Mesodermal cell (in vitro differentiated cells): ENCODE results near the gene C19orf53.

Experiments
- H3K27ac ChIP-seq: 2 replicates; pipeline ENCODE4 v1.7.0; 2013; ENCODE audit warnings: mild to moderate bottlenecking, low read depth, low read length, moderate library complexity; ENCODE audit not compliant: severe bottlenecking
- H3K36me3 ChIP-seq: 2 replicates; pipeline ENCODE4 v1.7.1; 2013; ENCODE audit warnings: mild to moderate bottlenecking, low read length, moderate library complexity; ENCODE audit not compliant: control insufficient read depth, insufficient read depth
- H3K4me1 ChIP-seq: one replicate; pipeline ENCODE4 v1.7.1; 2013; ENCODE audit warnings: mild to moderate bottlenecking, low read length; ENCODE audit not compliant: insufficient read depth, control insufficient read depth, poor library complexity, severe bottlenecking
- H3K4me3 ChIP-seq: 2 replicates; pipeline ENCODE4 v1.7.0; 2013; ENCODE audit warnings: low read length, control low read depth, mild to moderate bottlenecking; ENCODE audit not compliant: insufficient read depth, poor library complexity, severe bottlenecking; ENCODE audit errors: extremely low read depth
- H3K9me3 ChIP-seq: 2 replicates; pipeline ENCODE4 v1.7.1; 2013; ENCODE audit warnings: mild to moderate bottlenecking, low read length, moderate library complexity; ENCODE audit not compliant: control insufficient read depth
- WGBS, 2 experiments: methylation state at CpG; one replicate each; pipeline ENCODE4 v1.1.5; 2013; ENCODE audit warnings: missing lambda C conversion rate in 2 of 2; ENCODE audit not compliant: insufficient coverage in 2 of 2; 5-methylcytosine and 5-hydroxymethylcytosine counted together

C19orf53 gene

GRCh38 chr19:13796301-13797057 lies 22.2 kb downstream of the C19orf53 start:
- H3K4me3 ChIP-seq: peak overlapping the region; percentile 82
- peaks cover 22% of the 10 kb centered on the region for H3K36me3 ChIP-seq
- 53 to 55% methylated on average over 5 to 12 of the region's 12 CpGs for WGBS, 2 experiments
- no peaks in the 10 kb centered on the region for H3K9me3 ChIP-seq
- no peak overlapping the region for H3K27ac ChIP-seq
- peaks cover 7% of the 10 kb centered on the region for H3K4me1 ChIP-seq

- Histone ChIP-seq H3K4me3 (peak overlapping the region; percentile 82), H3K27ac (no peak overlapping the region), H3K9me3 (no peaks in the 10 kb centered on the region), H3K36me3 (peaks cover 23% of the 10 kb centered on the region), H3K4me1 (peaks cover 7% of the 10 kb centered on the region)
- WGBS, 2 experiments: 85 to 89% methylated on average over 2 of the region's 4 CpGs
These were observed 22.8 kb downstream of the C19orf53 start for GRCh38 chr19:13797058-13797440.

GRCh38 chr19:13797870-13798269 lies 23.6 kb downstream of the C19orf53 start:
- Histone ChIP-seq H3K36me3 (peaks cover 23% of the 10 kb centered on the region), H3K4me1 (peaks cover 7% of the 10 kb centered on the region), H3K27ac (no peak overlapping the region), H3K4me3 (no peak overlapping the region), H3K9me3 (no peaks in the 10 kb centered on the region)
- 92 to 100% methylated on average over 7 of the region's 7 CpGs for WGBS, 2 experiments

GRCh38 chr19:13799669-13800068 lies 25.4 kb downstream of the C19orf53 start:
- 97% methylated on average over 16 to 20 of the region's 22 CpGs for WGBS, 2 experiments
- Histone ChIP-seq H3K27ac (no peak overlapping the region), H3K4me1 (peaks cover 7% of the 10 kb centered on the region), H3K36me3 (peaks cover 29% of the 10 kb centered on the region), H3K4me3 (no peak overlapping the region), H3K9me3 (no peaks in the 10 kb centered on the region)

GRCh38 chr19:13803038-13803437 lies 28.8 kb downstream of the C19orf53 start:
- no peaks in the 10 kb centered on the region for H3K4me1 ChIP-seq
- 95 to 96% methylated on average over 5 to 6 of the region's 9 CpGs for WGBS, 2 experiments
- H3K27ac ChIP-seq: no peak overlapping the region
- no peak overlapping the region for H3K4me3 ChIP-seq
- H3K36me3 ChIP-seq: peaks cover 60% of the 10 kb centered on the region
- no peaks in the 10 kb centered on the region for H3K9me3 ChIP-seq

DNA sequence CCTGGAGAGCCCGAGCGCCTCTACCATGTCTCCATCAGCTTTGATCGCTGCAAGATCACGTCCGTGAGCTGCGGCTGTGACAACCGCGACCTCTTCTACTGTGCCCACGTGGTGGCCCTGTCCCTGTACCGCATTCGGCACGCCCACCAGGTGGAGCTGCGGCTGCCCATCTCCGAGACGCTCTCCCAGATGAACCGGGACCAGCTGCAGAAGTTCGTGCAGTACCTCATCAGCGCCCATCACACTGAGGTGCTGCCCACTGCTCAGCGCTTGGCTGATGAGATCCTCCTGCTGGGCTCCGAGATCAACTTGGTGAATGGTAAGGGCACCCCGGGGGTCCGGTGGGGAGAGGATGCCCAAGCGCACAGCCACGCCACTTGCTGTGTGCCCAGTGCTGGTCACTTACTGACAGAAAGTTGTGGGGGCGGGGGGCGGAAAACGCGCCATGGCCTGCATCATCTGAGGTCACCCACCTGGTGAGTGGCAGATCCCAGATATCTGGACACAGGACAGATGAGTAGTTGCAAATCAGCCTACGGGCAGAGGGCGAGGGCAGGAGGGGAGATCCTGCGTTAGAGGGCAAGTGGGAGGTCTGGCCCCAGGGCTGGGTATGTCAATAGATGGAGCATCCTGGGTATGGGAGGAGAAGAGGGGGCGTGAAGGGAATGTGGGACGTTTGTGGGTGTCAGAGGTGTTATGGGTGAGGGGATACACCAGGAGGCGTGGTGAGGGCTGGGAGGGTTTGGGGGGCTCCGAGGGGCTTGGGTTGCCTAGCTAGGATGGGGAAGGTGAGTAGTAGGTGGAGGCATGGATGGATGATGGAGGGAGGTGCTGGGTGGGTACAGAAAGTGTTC lies 30.8 kb downstream of the C19orf53 start:
- peaks cover 66% of the 10 kb centered on the region for H3K36me3 ChIP-seq
- no peaks in the 10 kb centered on the region for H3K9me3 ChIP-seq
- no peaks in the 10 kb centered on the region for H3K4me1 ChIP-seq
- H3K27ac ChIP-seq: no peak overlapping the region
- H3K4me3 ChIP-seq: no peak overlapping the region
- WGBS, 2 experiments: 78% methylated on average over 31 to 33 of the region's 35 CpGs

DNA sequence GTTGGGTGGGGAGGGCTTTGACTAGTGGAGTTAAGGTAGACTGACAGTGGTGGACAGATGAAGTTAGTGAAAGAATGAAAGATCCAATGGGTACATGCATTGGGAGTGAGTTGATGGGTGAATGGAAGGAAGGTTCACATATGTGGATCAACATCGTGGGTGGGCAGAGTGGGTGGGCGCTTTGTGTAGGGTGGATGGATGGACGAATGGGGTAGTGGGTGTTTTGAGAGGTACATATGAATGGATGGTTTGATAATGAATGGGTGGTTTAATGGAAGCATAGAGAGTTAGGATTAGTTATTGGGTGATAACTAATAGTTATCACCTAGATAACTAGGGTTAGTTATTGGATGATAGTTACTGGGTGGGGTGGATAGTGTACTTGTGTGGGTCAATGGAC lies 32.5 kb downstream of the C19orf53 start:
- no peak overlapping the region for H3K4me3 ChIP-seq
- no peaks in the 10 kb centered on the region for H3K9me3 ChIP-seq
- H3K27ac ChIP-seq: no peak overlapping the region
- 96 to 100% methylated on average over 1 to 3 of the region's 3 CpGs for WGBS, 2 experiments
- H3K4me1 ChIP-seq: no peaks in the 10 kb centered on the region
- H3K36me3 ChIP-seq: peaks cover 66% of the 10 kb centered on the region

GRCh38 chr19:13807421-13808021 lies 33.3 kb downstream of the C19orf53 start:
- H3K36me3 ChIP-seq: peaks cover 71% of the 10 kb centered on the region
- 87 to 90% methylated on average over 1 to 3 of the region's 3 CpGs for WGBS, 2 experiments

DNA sequence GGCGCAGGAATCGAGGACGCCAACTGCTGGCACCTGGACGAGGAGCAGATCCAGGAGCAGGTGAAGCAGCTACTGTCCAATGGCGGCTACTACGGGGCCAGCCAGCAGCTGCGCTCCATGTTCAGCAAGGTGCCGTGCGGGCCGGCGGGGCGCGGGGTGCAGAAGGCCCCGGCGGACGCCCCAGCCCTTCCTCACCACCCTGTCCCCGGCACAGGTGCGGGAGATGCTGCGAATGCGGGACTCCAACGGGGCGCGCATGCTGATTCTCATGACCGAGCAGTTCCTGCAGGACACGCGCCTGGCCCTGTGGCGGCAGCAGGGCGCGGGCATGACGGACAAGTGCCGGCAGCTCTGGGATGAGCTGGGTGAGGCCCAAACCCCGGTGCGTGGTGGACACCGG lies 34.6 kb downstream of the C19orf53 start:
- H3K9me3 ChIP-seq: no peaks in the 10 kb centered on the region
- no peak overlapping the region for H3K27ac ChIP-seq

More at GRCh38 chr19:13807421-13808021, 33.3 kb downstream of the C19orf53 start:
- Histone ChIP-seq H3K9me3 (no peaks in the 10 kb centered on the region), H3K4me3 (no peak overlapping the region), H3K27ac (no peak overlapping the region), H3K4me1 (no peaks in the 10 kb centered on the region)

GRCh38 chr19:13812544-13812943 lies 38.3 kb downstream of the C19orf53 start:
- H3K36me3 ChIP-seq: peaks cover 84% of the 10 kb centered on the region
- no peak overlapping the region for H3K27ac ChIP-seq
- H3K4me3 ChIP-seq: no peak overlapping the region
- no peaks in the 10 kb centered on the region for H3K9me3 ChIP-seq
- 97% methylated on average over 11 of the region's 11 CpGs for WGBS, 2 experiments
- H3K4me1 ChIP-seq: no peaks in the 10 kb centered on the region

More for the DNA sequence above, 34.6 kb downstream of the C19orf53 start:
- Histone ChIP-seq H3K4me1 (no peaks in the 10 kb centered on the region), H3K4me3 (no peak overlapping the region), H3K36me3 (peaks cover 80% of the 10 kb centered on the region)
- WGBS, 2 experiments: 97% methylated on average over 24 to 34 of the region's 34 CpGs
